Upper lobe of left lung (tissue), 6 donors: ENCODE data around the gene CEP57. TPM values are rescaled to one million over a fixed set of nuclear protein-coding genes. Genes with fewer than 3 reads are reported as not detected.

ENCODE experiments used
- ATAC-seq, 2 donors: fragments of 200-7000 bp; cut with Tn5 transposase; one replicate each; pipeline ENCODE4 v1.9.1; 2022; ENCODE audit warnings: mild to moderate bottlenecking in 2 of 2, moderate library complexity in 2 of 2; ENCODE audit not compliant: low FRiP score in 2 of 2
- DNase-seq, 2 donors: peaks; one replicate each; pipeline ENCODE4 v3.0.0-alpha.2; 2019 to 2020
- H3K27ac ChIP-seq, 4 donors: fragments of 200-600 bp; sonication (generic); one replicate each; pipeline ENCODE4 v1.5.1; 2016 to 2019
- H3K27me3 ChIP-seq, 4 donors: fragments of 200-600 bp; sonication (generic); one replicate each; pipeline ENCODE4 v1.5.1; 2017 to 2019
- H3K36me3 ChIP-seq, 4 donors: fragments of 200-600 bp; sonication (generic); one replicate each; pipeline ENCODE4 v1.5.1; 2016 to 2019
- H3K4me1 ChIP-seq, 4 donors: fragments of 200-600 bp; sonication (generic); one replicate each; pipeline ENCODE4 v1.5.1; 2018 to 2019
- H3K4me3 ChIP-seq, 4 donors: fragments of 200-600 bp; sonication (generic); one replicate each; pipeline ENCODE4 v1.5.1; 2017 to 2019; ENCODE audit warnings: mild to moderate bottlenecking in 2 of 4, moderate library complexity in 1 of 4
- H3K9me3 ChIP-seq, 4 donors: fragments of 200-600 bp; sonication (generic); one replicate each; pipeline ENCODE4 v1.5.1; 2018 to 2019
- EP300 ChIP-seq, 4 donors: sonication (generic); formaldehyde crosslinking; IDR thresholded peaks; one replicate each; pipeline ENCODE4 v1.5.1; 2017; ENCODE audit warnings: antibody characterized with exemption in 4 of 4, control low read depth in 2 of 4
- POLR2A ChIP-seq, 4 donors: fragments of 450-650 bp; IDR thresholded peaks; one replicate each; pipeline ENCODE4 v1.5.1; 2016 to 2017; ENCODE audit warnings: antibody characterized with exemption in 4 of 4, mild to moderate bottlenecking in 2 of 4
- POLR2AphosphoS5 ChIP-seq, 2 donors: sonication (generic); formaldehyde crosslinking; IDR thresholded peaks; one replicate each; pipeline ENCODE4 v1.5.1; 2017; ENCODE audit warnings: antibody characterized with exemption in 2 of 2
- WGBS, 2 donors: methylation state at CpG; one replicate each; pipeline ENCODE4 v1.1.5; 2017 to 2018; 5-methylcytosine and 5-hydroxymethylcytosine counted together
- total RNA-seq, 6 donors: library from RNA; depleted of rRNA in 4 of 6; stranded (reverse); fragments of >200 nt in 4 of 6; gene quantifications; one replicate each; pipeline versions ENCODE4 v1.1.0 to v1.2.1, GENCODE V29; 2016 to 2021
- TF ChIP-seq, protein P1 (sequence below), 6 experiments: fragments of 450-650 bp in 4 of 6; fragments of 200-600 bp in 2 of 6; sonication (generic) in 2 of 6; IDR thresholded peaks; one replicate each; pipeline ENCODE4 v1.5.1; 2016 to 2019; ENCODE audit warnings: antibody characterized with exemption in 6 of 6
- donor health status: DM: no; HTN: no; CAD: no; lungs with moderate emphysema.
- donor health status: DM: no; HTN: yes; CAD: no; lungs with severe emphysema.

CEP57 gene
- total RNA-seq, 6 donors from 2014 or later, result 20.7 to 71.8 (median 37.9) TPM

DNA sequence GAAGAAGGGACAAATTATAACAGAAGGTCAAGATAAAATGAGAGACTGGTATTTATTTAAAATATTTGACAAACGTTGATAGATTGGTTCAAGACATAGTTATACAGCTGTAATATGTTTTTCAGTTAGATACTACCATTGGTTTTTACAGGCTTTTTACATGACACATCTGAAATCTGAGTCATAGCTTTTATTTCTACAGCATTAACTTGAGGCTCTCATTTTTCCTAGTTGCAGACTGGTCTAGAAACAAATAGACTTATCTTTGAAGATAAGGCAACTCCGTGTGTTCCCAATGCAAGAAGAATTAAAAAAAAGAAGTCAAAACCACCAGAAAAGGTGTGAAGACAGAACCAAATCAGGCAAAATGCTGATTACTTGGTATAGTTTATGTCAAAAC, 31.3 kb downstream of the CEP57 start:
- no peak for DNase-seq
- Histone ChIP-seq H3K9me3 (no peaks in the 10 kb centered on the region), H3K36me3 (peaks cover 0 to 46% (median 9%) of the 10 kb centered on the region in 4 donors), H3K27me3 (no peaks in the 10 kb centered on the region), H3K27ac (no peak overlapping the region), H3K4me3 (no peak overlapping the region), H3K4me1 (no peaks in the 10 kb centered on the region)
- 75 to 84% methylated on average over 2 of the region's 2 CpGs for WGBS, 2 donors
- no peak for TF ChIP-seq EP300 (IDR thresholded peaks at IDR 0.05)
- TF ChIP-seq, protein P1, sequence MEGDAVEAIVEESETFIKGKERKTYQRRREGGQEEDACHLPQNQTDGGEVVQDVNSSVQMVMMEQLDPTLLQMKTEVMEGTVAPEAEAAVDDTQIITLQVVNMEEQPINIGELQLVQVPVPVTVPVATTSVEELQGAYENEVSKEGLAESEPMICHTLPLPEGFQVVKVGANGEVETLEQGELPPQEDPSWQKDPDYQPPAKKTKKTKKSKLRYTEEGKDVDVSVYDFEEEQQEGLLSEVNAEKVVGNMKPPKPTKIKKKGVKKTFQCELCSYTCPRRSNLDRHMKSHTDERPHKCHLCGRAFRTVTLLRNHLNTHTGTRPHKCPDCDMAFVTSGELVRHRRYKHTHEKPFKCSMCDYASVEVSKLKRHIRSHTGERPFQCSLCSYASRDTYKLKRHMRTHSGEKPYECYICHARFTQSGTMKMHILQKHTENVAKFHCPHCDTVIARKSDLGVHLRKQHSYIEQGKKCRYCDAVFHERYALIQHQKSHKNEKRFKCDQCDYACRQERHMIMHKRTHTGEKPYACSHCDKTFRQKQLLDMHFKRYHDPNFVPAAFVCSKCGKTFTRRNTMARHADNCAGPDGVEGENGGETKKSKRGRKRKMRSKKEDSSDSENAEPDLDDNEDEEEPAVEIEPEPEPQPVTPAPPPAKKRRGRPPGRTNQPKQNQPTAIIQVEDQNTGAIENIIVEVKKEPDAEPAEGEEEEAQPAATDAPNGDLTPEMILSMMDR (IDR thresholded peaks at IDR 0.05), result no peak
- no peak for TF ChIP-seq POLR2AphosphoS5 (IDR thresholded peaks at IDR 0.05)
- no peak for TF ChIP-seq POLR2A (IDR thresholded peaks at IDR 0.05)
- ATAC-seq, result no peak

- peaks cover 0 to 68% (median 7%) of the 10 kb centered on the region in 4 donors for H3K36me3 ChIP-seq
- no peaks in the 10 kb centered on the region for H3K4me1 ChIP-seq
- H3K27me3 ChIP-seq, result no peaks in the 10 kb centered on the region
- DNase-seq, result no peak
- ATAC-seq, result no peak
- H3K9me3 ChIP-seq, result no peaks in the 10 kb centered on the region
- H3K4me3 ChIP-seq, result no peak overlapping the region
- WGBS, 2 donors, result 64 to 69% methylated on average over 4 of the region's 4 CpGs
- no peak overlapping the region for H3K27ac ChIP-seq
- TF ChIP-seq, protein P1 (IDR thresholded peaks at IDR 0.05), result no peak
- TF ChIP-seq POLR2A (IDR thresholded peaks at IDR 0.05) (no peak), EP300 (IDR thresholded peaks at IDR 0.05) (no peak), POLR2AphosphoS5 (IDR thresholded peaks at IDR 0.05) (no peak)
Measured at GRCh38 chr11:95827696-95828095, 37.4 kb downstream of the CEP57 start.

- TF ChIP-seq POLR2A (IDR thresholded peaks at IDR 0.05), result no peak
- no peak for TF ChIP-seq POLR2AphosphoS5 (IDR thresholded peaks at IDR 0.05)
- TF ChIP-seq, protein P1 (IDR thresholded peaks at IDR 0.05), result no peak
- TF ChIP-seq EP300 (IDR thresholded peaks at IDR 0.05), result no peak
- Histone ChIP-seq H3K36me3 (peaks cover 0 to 76% (median 11%) of the 10 kb centered on the region in 4 donors), H3K27ac (no peak overlapping the region), H3K27me3 (no peaks in the 10 kb centered on the region), H3K4me3 (no peak overlapping the region), H3K4me1 (no peaks in the 10 kb centered on the region), H3K9me3 (no peaks in the 10 kb centered on the region)
- ATAC-seq (no peak), DNase-seq (no peak)
- WGBS, 2 donors, result 94 to 100% methylated on average over 1 of the region's 1 CpG
Measured at GRCh38 chr11:95829580-95830259, 39.4 kb downstream of the CEP57 start.

DNA sequence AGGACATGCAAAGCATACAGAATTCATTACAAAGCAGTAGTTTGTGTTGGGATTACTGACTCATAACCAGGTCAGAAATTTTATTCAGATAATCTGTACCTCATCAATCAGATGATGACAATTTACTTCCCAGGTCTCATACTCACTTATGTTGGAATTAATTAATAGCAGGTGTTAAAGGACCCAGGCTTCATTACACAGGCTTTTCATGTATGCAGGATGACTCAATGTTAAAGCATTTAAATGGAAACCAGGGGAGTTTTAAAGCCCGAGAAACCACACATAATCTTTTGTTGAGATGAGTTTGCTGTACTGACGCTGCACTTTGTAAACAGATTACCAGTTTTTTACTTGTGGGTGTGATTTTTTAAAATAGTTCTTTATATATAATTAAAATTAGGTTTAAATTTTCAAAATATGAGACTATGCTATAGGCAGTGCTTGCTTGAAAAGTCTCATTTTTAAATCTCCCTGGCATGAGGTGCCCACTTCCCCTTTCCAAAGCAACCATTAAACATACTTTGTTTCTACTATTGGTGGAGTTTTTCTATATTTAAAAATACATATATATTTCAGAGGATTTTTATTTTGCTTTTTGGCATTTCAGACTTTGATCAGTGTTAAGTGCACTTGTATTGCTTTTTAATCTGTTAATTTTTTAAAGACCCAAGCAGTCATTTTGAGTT, 41.0 kb downstream of the CEP57 start:
- H3K27me3 ChIP-seq, result no peaks in the 10 kb centered on the region
- TF ChIP-seq, protein P1 (IDR thresholded peaks at IDR 0.05), result no peak
- TF ChIP-seq EP300 (IDR thresholded peaks at IDR 0.05), result no peak
- no peak for TF ChIP-seq POLR2A (IDR thresholded peaks at IDR 0.05)
- no peak for TF ChIP-seq POLR2AphosphoS5 (IDR thresholded peaks at IDR 0.05)
- H3K27ac ChIP-seq, result no peak overlapping the region
- no peaks in the 10 kb centered on the region for H3K4me1 ChIP-seq
- peaks cover 0 to 83% (median 17%) of the 10 kb centered on the region in 4 donors for H3K36me3 ChIP-seq
- 84% methylated on average over 2 of the region's 2 CpGs for WGBS, 2 donors
- no peak for ATAC-seq
- DNase-seq, result no peak
- no peaks in the 10 kb centered on the region for H3K9me3 ChIP-seq
- no peak overlapping the region for H3K4me3 ChIP-seq
